Peyer's patch (tissue), 4 donors: ENCODE measurements around the gene DHX16.
"Not testable (repeated sequence)": the region's sequence is repeated elsewhere in the genome, so short reads cannot be mapped to it uniquely, and the experiment has no call there.

ENCODE experiments used
- POLR2A ChIP-seq, 2 donors: fragments of 450-650 bp; IDR thresholded peaks; one replicate each; pipeline ENCODE4 v1.5.1; 2017; ENCODE audit warnings: antibody characterized with exemption in 2 of 2, mild to moderate bottlenecking in 2 of 2, moderate library complexity in 2 of 2
- TF ChIP-seq, protein P1 (sequence below), 6 experiments: fragments of 450-650 bp in 4 of 6; fragments of 200-600 bp in 2 of 6; sonication (generic) in 1 of 6; IDR thresholded peaks; one replicate each; pipeline ENCODE4 v1.5.1; 2017 to 2019; ENCODE audit warnings: antibody characterized with exemption in 6 of 6, mild to moderate bottlenecking in 3 of 6, moderate library complexity in 1 of 6

DNA sequence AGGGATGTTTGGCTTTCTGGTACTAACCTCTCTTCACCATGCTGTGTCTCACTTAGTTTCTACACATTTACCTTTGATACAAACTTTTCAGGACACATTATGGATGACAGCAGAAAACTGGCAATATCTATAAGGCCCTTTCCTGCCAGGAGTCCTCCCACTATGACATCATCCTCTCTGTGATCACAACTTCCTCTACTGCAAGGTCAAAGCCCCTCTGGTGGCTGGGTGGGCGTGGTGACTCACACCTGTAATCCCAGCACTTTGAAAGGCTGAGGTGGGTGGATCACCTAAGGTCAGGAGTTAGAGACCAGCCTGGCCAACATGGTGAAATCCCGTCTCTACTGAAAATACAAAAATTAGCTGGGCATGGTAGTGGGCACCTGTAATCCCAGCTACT lies 6.5 kb downstream of the DHX16 start:
- TF ChIP-seq POLR2A (IDR thresholded peaks at IDR 0.05) = not testable (repeated sequence)
- TF ChIP-seq, protein P1, sequence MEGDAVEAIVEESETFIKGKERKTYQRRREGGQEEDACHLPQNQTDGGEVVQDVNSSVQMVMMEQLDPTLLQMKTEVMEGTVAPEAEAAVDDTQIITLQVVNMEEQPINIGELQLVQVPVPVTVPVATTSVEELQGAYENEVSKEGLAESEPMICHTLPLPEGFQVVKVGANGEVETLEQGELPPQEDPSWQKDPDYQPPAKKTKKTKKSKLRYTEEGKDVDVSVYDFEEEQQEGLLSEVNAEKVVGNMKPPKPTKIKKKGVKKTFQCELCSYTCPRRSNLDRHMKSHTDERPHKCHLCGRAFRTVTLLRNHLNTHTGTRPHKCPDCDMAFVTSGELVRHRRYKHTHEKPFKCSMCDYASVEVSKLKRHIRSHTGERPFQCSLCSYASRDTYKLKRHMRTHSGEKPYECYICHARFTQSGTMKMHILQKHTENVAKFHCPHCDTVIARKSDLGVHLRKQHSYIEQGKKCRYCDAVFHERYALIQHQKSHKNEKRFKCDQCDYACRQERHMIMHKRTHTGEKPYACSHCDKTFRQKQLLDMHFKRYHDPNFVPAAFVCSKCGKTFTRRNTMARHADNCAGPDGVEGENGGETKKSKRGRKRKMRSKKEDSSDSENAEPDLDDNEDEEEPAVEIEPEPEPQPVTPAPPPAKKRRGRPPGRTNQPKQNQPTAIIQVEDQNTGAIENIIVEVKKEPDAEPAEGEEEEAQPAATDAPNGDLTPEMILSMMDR (IDR thresholded peaks at IDR 0.05) = not testable (repeated sequence)
